GM19468 (cell line): ENCODE results near the gene SERPINB3.
"Not testable (repeated sequence)": the region's sequence is repeated elsewhere in the genome, so short reads cannot be mapped to it uniquely, and the experiment has no call there.

ENCODE experiments used
- ATAC-seq: cut with Tn5 transposase; IDR thresholded peaks from one replicate; pipeline ENCODE4 v1.9.1; 2021; ENCODE audit warnings: mild to moderate bottlenecking, moderate library complexity, moderate number of reproducible peaks; ENCODE audit not compliant: unreplicated experiment; ENCODE audit errors: extremely low read depth

SERPINB3 gene

DNA sequence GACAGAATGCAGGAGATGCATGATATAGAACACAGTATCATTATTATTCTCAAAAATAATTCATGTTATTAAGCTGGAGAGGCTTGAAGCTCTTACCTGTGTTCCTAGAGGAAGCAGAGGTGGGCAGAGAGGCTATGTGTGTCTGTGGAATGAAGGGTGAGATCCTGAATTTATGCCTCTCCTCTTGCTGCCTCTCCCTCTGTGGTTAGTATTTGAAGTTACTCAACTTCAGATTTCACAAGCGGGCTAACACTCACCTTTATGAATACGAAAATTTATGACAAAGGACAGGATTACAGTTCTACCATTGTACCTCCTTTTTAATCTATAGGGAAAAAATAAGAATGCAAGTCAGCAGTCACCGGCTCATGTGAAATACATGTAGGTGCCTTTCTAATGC, at the start of gene SERPINB3:
SERPINB3 (minus strand) TSS at position 144 of the 400 bp plus-strand sequence. CDS start 677 bp downstream, outside the sequence.
- not testable (repeated sequence) for ATAC-seq

DNA sequence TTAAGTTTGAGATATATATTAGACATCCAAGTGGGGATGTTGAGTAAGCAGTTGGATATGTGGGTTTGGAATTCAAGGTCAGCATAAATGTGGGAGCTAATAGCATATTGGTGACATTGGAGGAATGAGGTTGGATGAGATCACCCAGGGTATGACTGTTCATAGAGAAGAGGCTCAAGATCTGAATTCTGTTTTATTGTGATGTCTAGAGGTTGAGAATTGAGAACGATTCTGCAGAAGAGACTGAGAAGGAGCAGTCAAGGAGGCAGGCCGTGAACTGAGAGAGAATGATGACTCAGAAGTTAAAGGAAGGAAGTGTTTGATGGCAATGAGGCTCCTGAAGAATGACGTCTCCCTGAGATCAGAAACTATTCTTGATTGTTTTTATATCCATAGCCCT, 47.0 kb upstream of the SERPINB3 start:
- no peak for ATAC-seq

- no peak for ATAC-seq
Measured at GRCh38 chr18:63707816-63708215, 46.1 kb upstream of the SERPINB3 start.

DNA sequence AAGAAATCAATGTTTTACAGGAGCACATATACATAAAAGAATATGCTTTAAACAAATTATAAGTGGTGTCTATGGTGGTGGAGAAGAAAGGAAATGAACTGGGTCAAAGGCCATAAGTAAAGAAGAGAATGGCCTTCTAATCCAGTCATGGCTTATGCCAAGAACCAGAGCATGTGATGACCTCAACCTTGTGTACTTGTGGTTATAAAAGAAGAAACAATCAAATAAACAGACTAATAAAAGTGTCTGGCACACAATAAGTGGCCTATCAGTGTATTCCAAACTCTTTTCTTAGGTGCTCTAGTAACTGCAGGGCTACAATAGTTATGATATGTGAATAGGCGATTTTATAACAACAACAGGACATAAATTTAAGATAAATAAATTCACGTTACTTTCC, 43.7 kb upstream of the SERPINB3 start:
- ATAC-seq, result no peak

DNA sequence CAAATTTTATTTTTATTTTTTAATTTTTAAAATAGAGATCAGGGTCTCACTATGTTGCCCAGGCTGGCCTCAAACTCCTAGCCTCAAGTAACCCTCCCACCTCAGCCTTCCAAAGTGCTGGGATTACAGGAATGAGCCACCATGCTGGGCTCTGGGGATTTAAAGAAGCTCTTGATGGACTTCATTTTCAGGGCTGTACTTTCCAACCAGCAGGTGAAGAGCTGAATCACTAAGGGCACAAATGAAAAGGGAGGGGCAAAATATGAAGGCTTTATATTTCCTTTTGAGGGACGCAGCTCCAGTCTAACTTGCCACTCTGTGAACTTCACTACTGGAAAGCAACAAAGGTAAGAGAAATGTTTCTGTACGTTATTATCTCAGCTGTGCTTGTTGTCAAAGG, 41.0 kb upstream of the SERPINB3 start, which contains the start of gene SERPINB11:
SERPINB11 (plus strand) TSS at position 301 of the 400 bp plus-strand sequence. CDS start 7,234 bp downstream, outside the sequence.
- no peak for ATAC-seq

GRCh38 chr18:63701952-63702351, 40.3 kb upstream of the SERPINB3 start:
- no peak for ATAC-seq

DNA sequence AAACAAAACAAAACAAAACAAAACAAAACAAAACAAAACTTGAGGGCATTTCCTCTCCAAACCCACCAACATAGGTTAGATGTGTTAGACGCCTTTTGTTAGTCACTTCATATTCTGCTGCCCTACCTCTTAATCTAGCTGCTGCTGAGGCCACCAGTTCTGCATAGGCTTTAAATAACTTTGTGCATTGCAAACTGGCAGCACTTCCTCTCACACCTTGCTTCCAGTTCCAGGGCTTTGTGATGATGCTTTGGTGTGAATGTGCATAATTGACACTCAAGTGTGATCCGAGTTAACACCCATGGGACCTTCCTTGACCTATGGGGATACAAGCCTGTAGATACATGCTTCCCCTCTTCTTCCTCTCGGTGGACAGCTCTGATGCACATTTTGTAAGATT, 38.8 kb upstream of the SERPINB3 start:
- no peak for ATAC-seq

DNA sequence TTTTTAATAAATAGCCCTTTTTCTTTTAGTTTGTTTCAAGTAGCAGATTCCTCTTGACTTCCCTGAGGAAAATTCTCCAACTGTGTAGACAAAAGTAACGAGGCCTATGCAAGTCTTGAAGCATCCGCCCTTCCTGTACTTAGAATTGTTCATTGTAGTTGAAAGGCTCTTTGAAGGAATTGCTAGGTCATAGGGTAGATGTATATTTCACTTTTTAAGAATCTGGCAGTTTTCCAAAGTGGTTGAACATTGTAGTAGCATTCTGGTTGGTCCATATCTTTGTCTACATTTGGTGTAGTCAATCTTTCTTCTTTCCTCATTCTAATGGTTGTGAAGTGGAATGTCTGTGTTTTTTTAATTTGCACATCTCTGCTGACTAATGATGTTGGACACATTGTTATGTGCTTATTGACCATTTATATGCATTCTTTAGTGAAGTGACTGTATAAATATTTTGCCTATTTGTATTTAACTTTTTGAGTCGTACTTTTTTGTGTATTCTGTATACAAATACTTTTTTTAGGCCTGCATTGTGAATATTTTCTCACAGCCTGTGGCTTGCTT, 35.5 kb upstream of the SERPINB3 start:
- ATAC-seq, result no peak

- ATAC-seq, result no peak
Measured at GRCh38 chr18:63689064-63689463, 27.4 kb upstream of the SERPINB3 start.

DNA sequence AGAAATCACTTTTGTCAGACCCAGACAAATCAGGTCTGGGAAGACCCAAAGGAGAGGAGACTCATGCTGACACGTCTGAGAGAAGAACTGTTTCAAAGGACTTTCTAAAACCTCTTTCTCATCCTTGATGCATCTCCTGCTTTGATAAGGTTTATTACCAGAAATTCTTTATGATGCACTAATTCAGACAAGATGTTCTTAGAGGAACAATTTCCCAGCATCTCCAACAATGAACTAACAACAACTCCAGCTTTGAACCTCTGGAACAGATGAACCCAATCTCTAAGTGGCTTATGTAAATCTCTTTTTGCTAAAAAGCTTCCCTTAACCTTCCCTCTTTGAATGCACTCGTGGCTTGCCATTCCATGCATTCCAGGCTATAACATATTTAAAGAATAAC, 25.2 kb upstream of the SERPINB3 start:
- no peak for ATAC-seq

- no peak for ATAC-seq
Measured at GRCh38 chr18:63684718-63685117, 23.0 kb upstream of the SERPINB3 start.

DNA sequence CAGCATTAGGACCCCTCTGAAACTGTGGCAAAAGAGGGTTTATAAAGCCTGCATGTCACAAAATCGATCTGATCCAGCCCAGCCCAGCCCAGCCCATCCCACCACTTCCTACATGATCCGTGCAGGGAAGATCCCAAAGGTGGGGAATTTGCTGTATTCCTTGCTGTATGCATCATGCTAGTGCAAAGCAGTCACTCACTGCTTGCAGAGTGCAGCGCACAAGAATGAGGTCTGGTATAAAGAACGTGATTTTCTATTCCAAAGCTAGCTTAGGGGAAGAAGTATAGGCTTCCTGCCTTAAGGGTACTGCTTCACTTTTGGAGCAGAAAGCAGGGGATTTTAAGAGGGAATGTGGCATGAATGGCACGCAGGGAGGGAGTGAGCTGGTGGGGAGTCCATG, 22.2 kb upstream of the SERPINB3 start:
- ATAC-seq, result no peak

- no peak for ATAC-seq
Measured at GRCh38 chr18:63683152-63683551, 21.5 kb upstream of the SERPINB3 start.

- ATAC-seq, result no peak
Measured at GRCh38 chr18:63681449-63682340, 20.0 kb upstream of the SERPINB3 start.

DNA sequence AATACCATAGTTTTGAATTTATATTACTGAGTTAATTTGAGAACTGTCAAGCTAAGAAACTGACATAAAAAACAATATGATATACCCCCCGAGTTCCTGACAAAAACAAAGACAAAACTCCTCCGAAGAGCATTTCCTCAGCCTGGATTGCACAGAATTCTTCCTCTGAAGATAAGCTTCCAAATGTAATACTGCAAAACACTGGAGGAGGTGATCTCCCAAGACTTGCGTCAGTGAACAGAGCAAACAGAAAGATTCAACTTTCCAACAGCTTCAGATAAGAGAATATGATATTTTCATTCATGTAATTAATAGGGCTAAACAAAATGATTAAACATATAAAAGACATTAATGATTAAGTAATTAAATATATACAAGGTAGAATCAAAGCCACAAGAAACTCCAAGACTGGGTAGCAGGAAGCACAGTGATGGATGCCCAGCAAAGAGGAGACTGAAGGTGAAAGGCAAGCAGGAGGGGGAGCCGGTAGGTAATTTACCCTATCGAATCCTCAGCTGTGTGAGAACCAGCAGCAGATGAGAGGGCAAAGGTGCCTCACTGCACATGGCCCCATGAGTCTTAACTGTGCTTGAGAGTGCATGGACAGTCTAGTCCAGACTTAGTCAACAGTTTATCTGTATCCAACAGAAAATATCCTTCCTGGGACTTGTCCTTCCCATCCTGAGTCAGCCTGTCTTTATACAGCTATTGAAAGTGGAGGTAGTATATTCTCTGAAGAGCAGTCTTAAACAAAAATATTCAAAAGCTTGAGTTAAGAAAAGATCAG, 18.3 kb upstream of the SERPINB3 start:
- ATAC-seq, result no peak

DNA sequence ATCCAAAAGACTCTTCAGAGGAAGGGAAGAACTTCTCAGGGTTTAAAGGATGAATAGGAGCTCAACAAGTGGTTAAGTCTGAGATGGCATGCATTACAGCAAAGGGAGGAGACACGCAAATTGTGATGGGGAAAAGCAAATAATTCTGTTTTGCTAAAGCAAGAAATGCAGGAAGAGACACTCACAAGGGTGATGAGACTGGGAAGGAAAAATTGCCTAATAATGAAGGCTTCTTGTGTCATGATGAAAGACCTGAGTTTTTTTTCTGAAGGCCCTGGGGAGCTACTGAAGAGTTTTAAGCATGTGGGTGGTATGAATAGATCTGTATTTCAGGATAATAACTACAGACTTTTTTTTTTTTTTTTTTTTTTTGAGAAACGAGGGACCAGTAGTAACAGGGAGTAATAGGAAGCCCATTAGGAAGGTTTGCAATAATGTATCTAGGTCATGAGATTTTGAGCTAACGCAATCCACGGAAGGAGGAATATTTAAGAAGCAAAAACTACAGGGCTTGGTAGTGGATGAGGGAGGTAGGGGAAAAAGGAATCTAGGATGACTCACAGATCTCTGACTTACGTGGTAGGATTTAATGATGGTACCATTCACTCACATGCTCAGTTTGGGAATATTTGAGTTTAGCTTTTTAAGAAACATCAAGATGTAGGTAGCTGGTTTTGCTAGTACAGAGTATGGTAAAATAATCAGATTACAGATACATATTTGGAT, 16.0 kb upstream of the SERPINB3 start:
- no peak for ATAC-seq

- no peak for ATAC-seq
Measured at GRCh38 chr18:63676526-63677323, 15.0 kb upstream of the SERPINB3 start.

DNA sequence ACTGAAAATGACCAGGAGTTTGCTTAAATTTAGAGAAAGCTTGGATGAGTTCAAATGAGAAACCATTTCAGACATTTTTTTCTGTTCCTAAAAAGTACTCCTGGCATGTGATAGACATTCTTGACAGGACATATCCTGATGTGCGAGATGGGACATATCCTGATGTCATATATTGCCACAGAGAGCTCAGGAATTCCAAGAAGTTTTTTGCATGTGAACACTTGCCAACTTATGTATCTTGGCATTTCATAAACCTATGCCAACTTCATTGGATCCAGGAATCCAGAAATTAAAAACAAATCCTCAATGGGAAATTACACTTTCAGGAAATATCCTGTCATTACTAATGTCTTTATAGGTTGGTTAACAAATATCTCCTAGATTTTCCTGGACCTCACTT, 2.9 kb upstream of the SERPINB3 start:
- ATAC-seq, result no peak

GRCh38 chr18:63658920-63659319, 2.8 kb downstream of the SERPINB3 start:
- ATAC-seq, result not testable (repeated sequence)
